HG03558 (cell line): Measurements from ENCODE around the gene MVP.
A peak's percentile ranks its signal among the peaks of the same experiment; 100 is the strongest.

ENCODE experiments used
- ATAC-seq: cut with Tn5 transposase; IDR thresholded peaks from one replicate; pipeline ENCODE4 v1.9.1; 2021; ENCODE audit warnings: moderate number of reproducible peaks; ENCODE audit not compliant: unreplicated experiment; ENCODE audit errors: extremely low read depth

MVP gene

DNA sequence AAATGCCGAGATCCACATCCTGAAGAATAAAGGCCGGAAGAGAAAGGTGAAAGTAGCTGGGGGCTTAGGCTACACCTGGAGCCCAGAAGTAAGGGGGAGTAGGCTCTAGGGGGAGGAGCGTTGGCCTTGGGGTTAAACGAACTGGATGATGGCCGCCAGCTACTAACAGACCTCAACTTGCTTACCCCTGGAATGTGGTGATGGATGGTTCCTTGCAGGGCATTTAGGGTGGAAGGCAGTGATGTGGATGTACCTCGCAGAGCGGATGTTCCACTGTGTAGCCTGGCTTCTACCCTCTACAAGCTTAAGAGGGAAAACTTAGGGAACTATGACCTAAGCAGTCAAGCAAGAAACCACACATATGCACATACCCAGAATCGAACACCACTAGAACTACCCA lies 16.2 kb upstream of the MVP start:
- no peak for ATAC-seq

- no peak for ATAC-seq
Measured at GRCh38 chr16:29804455-29805231, 15.6 kb upstream of the MVP start.

GRCh38 chr16:29805232-29806098 lies 14.8 kb upstream of the MVP start:
- ATAC-seq = peak; percentile 23

GRCh38 chr16:29806099-29806579 lies 14.1 kb upstream of the MVP start, which contains the start of gene MAZ:
Gene MAZ (plus strand): TSS chr16:29806529. CDS start chr16:29806702, 173 bp downstream.
- no peak for ATAC-seq

- ATAC-seq = no peak
Measured at GRCh38 chr16:29806641-29807425, 13.4 kb upstream of the MVP start.

DNA sequence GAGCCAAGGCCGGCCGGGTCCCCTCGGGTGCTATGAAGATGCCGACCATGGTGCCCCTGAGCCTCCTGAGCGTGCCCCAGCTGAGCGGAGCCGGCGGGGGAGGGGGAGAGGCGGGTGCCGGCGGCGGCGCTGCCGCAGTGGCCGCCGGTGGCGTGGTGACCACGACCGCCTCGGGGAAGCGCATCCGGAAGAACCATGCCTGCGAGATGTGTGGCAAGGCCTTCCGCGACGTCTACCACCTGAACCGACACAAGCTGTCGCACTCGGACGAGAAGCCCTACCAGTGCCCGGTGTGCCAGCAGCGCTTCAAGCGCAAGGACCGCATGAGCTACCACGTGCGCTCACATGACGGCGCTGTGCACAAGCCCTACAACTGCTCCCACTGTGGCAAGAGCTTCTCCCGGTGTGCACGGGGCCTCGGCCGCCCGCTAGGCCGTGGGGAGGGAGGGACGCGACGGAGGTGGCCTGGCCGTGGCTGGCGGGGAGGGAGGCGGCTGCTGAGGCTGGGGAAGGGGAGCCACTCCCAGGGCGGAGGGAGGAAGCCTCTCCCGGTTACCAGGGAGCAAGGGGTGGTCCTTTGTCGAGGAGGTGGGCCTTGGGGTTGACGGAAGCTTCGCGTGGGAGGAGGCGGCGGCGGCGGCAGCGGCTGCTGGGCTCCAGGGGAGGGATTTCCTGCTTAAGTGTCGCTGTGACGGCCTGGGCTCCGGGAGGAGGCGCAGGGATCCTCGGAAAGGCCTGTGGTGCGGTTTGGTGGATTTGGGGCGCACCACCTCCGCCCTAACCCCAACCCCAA lies 12.6 kb upstream of the MVP start:
- no peak for ATAC-seq

- ATAC-seq = no peak
Measured at GRCh38 chr16:29808219-29808900, 11.9 kb upstream of the MVP start.

- no peak for ATAC-seq
Measured at GRCh38 chr16:29809031-29809747, 11.1 kb upstream of the MVP start.

- no peak for ATAC-seq
Measured at GRCh38 chr16:29809850-29810698, 10.2 kb upstream of the MVP start.

DNA sequence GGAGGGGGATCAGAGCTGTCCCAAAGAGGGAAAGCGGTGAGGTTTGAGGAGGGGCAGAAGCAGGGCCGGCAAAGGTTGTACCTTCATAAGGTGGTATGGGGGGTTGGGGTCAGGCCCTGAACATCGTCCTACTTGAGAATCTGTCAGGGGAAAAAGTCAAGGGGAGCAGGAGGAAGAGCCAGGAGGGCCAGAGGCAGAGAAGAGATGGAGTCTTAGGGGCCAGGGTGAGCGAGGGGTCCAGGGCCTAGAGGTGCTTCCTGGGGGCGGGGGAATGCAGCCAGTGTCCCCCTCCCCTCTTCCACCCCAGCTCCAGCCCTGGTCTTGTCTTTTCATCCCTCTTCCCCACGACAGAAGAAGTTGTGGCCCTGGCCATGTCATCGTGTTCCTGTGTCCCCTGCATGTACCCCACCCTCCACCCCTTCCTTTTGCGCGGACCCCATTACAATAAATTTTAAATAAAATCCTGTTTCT lies 9.5 kb upstream of the MVP start:
- no peak for ATAC-seq

GRCh38 chr16:29811170-29811895 lies 8.9 kb upstream of the MVP start:
- ATAC-seq = no peak

DNA sequence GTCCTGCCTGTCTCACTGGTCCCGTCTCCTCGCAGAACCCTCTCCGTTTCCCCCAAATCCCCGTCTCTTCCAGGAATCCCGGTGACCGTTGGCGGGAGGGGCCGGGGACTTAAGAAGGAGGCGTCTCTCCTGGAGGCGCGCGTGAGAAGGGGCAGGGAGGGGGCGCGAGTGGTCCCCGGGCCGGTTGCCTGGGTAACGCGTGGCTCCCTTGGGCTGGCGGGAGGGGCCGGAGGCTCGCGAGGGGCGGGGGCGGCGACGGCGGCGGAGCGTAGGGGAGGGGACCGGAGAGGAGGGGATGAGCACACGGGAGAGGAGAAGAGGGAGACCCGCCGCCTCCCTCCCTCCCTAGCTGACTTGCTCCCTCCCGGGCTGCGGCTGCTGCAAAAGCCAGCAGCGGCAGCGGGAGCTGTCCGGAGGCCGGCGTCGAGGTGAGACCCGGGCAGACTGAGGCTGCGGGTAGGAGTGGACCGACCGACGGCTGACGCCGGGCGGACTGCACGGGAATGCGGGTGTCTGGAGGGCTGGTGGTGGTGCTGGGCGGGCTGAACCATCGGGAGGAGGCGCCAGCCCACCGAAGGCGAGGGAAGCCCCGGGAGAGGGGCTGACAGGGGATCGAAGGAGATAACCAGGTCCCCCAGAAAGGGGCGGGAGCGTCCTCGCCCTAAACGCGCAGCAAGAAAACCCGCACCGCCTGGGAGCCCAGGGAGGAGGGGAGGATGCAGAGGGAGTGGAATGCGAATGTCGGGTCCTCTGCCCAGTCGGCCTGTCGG lies 8.2 kb upstream of the MVP start, which contains the start of gene PRRT2:
TSS of gene PRRT2 (plus strand) at position 298 of the 770 bp plus-strand sequence. CDS start 862 bp downstream, outside the sequence.
- no peak for ATAC-seq

DNA sequence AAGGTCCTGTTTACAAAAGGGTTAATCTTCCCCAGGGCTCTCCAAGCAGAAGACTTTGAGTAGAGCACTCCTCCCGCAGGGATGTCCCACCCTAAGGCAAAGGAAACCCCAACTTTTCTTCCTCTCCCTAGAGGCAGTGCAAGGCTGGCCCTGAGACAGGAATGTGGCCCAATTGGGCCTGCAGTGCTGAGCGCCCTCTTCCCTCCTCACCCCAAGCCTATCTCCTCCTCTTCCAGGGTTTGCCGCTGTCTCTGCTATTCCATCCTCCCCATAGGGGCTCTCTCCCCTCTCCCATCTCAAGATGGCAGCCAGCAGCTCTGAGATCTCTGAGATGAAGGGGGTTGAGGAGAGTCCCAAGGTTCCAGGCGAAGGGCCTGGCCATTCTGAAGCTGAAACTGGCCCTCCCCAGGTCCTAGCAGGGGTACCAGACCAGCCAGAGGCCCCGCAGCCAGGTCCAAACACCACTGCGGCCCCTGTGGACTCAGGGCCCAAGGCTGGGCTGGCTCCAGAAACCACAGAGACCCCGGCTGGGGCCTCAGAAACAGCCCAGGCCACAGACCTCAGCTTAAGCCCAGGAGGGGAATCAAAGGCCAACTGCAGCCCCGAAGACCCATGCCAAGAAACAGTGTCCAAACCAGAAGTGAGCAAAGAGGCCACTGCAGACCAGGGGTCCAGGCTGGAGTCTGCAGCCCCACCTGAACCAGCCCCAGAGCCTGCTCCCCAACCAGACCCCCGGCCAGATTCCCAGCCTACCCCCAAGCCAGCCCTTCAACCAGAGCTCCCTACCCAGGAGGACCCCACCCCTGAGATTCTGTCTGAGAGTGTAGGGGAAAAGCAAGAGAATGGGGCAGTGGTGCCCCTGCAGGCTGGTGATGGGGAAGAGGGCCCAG lies 7.3 kb upstream of the MVP start:
- no peak for ATAC-seq

- ATAC-seq = no peak
Measured at GRCh38 chr16:29813644-29814562, 6.4 kb upstream of the MVP start.
